A673 (cell line): Measurements from ENCODE around the gene NHEJ1. TPM values are rescaled to one million over a fixed set of nuclear protein-coding genes. Genes with fewer than 3 reads are reported as not detected.

Experiments used
- BruUV-seq: library from RNA; stranded (reverse); fragments of 400-500 nt; replicated peaks from 2 replicates; lab custom pipeline; 2021; lab: Mats Ljungman, UMichigan
- CTCF ChIA-PET: fragments of 300-600 bp; sonication (Branson Sonifier 250); formaldehyde crosslinking; loops from one replicate; lab custom pipeline; 2022; ENCODE audit warnings: antibody characterized with exemption; lab: Charles Lee
- POLR2A ChIA-PET: fragments of 300-600 bp; sonication (Branson Sonifier 250); formaldehyde crosslinking; loops from one replicate; lab custom pipeline; 2022; ENCODE audit warnings: antibody characterized with exemption; ENCODE audit not compliant: low non-redundant PET; lab: Charles Lee
- DNase-seq: peaks from one replicate; pipeline ENCODE4 v3.0.0-alpha.2; 2015; ENCODE audit warnings: low spot score
- H3K27ac ChIP-seq: fragments of 200-600 bp; sonication (generic); 2 replicates; pipeline ENCODE4 v1.5.1; 2016; ENCODE audit warnings: mixed run types, low read depth, mild to moderate bottlenecking, mixed read lengths, antibody characterized with exemption, low read length; ENCODE audit not compliant: poor library complexity, severe bottlenecking
- H3K27me3 ChIP-seq: fragments of 200-600 bp; sonication (generic); replicated peaks from 2 replicates; pipeline ENCODE4 v1.6.1; 2017; ENCODE audit warnings: mixed run types, low read depth, mild to moderate bottlenecking, mixed read lengths, antibody characterized with exemption, low read length; ENCODE audit not compliant: insufficient read depth, poor library complexity
- H3K36me3 ChIP-seq: fragments of 200-600 bp; sonication (generic); 2 replicates; pipeline ENCODE4 v1.6.1; 2016; ENCODE audit warnings: mixed run types, mild to moderate bottlenecking, mixed read lengths, antibody characterized with exemption, low read length; ENCODE audit not compliant: insufficient read depth, poor library complexity, severe bottlenecking
- H3K4me1 ChIP-seq: fragments of 200-600 bp; sonication (generic); 2 replicates; pipeline ENCODE4 v1.6.1; 2017; ENCODE audit warnings: mixed run types, mild to moderate bottlenecking, mixed read lengths, antibody characterized with exemption, low read length; ENCODE audit not compliant: insufficient read depth, poor library complexity, severe bottlenecking
- H3K4me3 ChIP-seq: fragments of 200-600 bp; sonication (generic); 2 replicates; pipeline ENCODE4 v1.5.1; 2016; ENCODE audit warnings: low read depth, mixed run types, mild to moderate bottlenecking, mixed read lengths, low read length; ENCODE audit not compliant: poor library complexity, severe bottlenecking
- H3K9me3 ChIP-seq: fragments of 200-600 bp; sonication (generic); 2 replicates; pipeline ENCODE4 v1.6.1; 2016; ENCODE audit warnings: mixed run types, low read depth, mild to moderate bottlenecking, mixed read lengths, antibody characterized with exemption, low read length; ENCODE audit not compliant: poor library complexity, severe bottlenecking
- CTCF ChIP-seq: fragments of 300-800, 200-600 bp; sonication (generic); conservative IDR thresholded peaks from 2 replicates; pipeline ENCODE4 v1.5.1; 2017; ENCODE audit warnings: low read depth, mild to moderate bottlenecking, antibody characterized with exemption, low read length, moderate library complexity, mixed read lengths
- EZH2 ChIP-seq: fragments of 200-600 bp; sonication (generic); IDR thresholded peaks from 2 replicates; pipeline ENCODE4 v1.6.1; 2017; ENCODE audit warnings: borderline replicate concordance, low read depth, mild to moderate bottlenecking, mixed read lengths, antibody characterized with exemption, low read length; ENCODE audit not compliant: poor library complexity, severe bottlenecking
- intact Hi-C: fragments of 100-400 bp; cut with micrococcal nuclease; formaldehyde crosslinking; loops from one replicate; pipeline ENCODE4 v1.10.0; 2022; ENCODE audit not compliant: unreplicated experiment
- total RNA-seq: library from RNA; stranded (reverse); gene quantifications from 2 replicates; pipeline ENCODE4 v1.2.3, GENCODE V29; 2021

The NHEJ1 gene
- total RNA-seq, 1 experiment from 2014 or later: 18.0 TPM

GRCh38 chr2:219076253-219076652, 84.4 kb downstream of the NHEJ1 start:
- Histone ChIP-seq H3K36me3 (no peaks in the 10 kb centered on the region), H3K27ac (no peak overlapping the region), H3K27me3 (no peaks in the 10 kb centered on the region), H3K4me3 (no peak overlapping the region), H3K9me3 (no peaks in the 10 kb centered on the region), H3K4me1 (no peaks in the 10 kb centered on the region)
- intact Hi-C loops: no loop called here
- no peak for TF ChIP-seq CTCF
- TF ChIP-seq EZH2: no peak
- BruUV-seq: no TSS peak
- POLR2A ChIA-PET: no interaction called here
- CTCF ChIA-PET: interaction anchor here (0.7 kb wide), 1 partner anchor 9 kb away, joined by 6 read pairs; no protein-coding TSS in a partner anchor
- DNase-seq: no peak

- BruUV-seq: no TSS peak
- ChIA-PET POLR2A (no interaction called here), CTCF (interaction anchor here (0.6 to 2.5 kb wide), 8 partner anchors 9 to 180 kb away, joined by 3 to 13 read pairs (median 4); partner anchors contain the start of gene TUBA4A)
- H3K27ac ChIP-seq: no peak overlapping the region
- H3K27me3 ChIP-seq: no peaks in the 10 kb centered on the region
- peak; percentile 77 for DNase-seq
- no peak for TF ChIP-seq EZH2
- peak; percentile 79 for TF ChIP-seq CTCF
- no peak overlapping the region for H3K4me3 ChIP-seq
- intact Hi-C loops: loop anchor here (5.0 kb wide), 2 partner anchors 44 to 84 kb away; no protein-coding TSS in a partner anchor
- no peaks in the 10 kb centered on the region for H3K4me1 ChIP-seq
- no peaks in the 10 kb centered on the region for H3K36me3 ChIP-seq
- H3K9me3 ChIP-seq: no peaks in the 10 kb centered on the region
These were observed 87.0 kb downstream of the NHEJ1 start for GRCh38 chr2:219073413-219074129.

GRCh38 chr2:219072741-219073250, 87.8 kb downstream of the NHEJ1 start:
- ChIA-PET CTCF (interaction anchor here (0.6 to 2.5 kb wide), 8 partner anchors 10 to 1914 kb away, joined by 3 to 13 read pairs (median 4); no protein-coding TSS in a partner anchor), POLR2A (no interaction called here)
- no TSS peak for BruUV-seq
- no peak overlapping the region for H3K4me3 ChIP-seq
- no peaks in the 10 kb centered on the region for H3K27me3 ChIP-seq
- no peak for TF ChIP-seq EZH2
- no peak for TF ChIP-seq CTCF
- no peaks in the 10 kb centered on the region for H3K36me3 ChIP-seq
- H3K9me3 ChIP-seq: no peaks in the 10 kb centered on the region
- intact Hi-C loops: loop anchor here (5.0 kb wide), 2 partner anchors 45 to 85 kb away; no protein-coding TSS in a partner anchor
- H3K4me1 ChIP-seq: no peaks in the 10 kb centered on the region
- no peak for DNase-seq
- H3K27ac ChIP-seq: no peak overlapping the region
